ENCODE data around the gene TOGARAM2. TPM values are rescaled to one million over a fixed set of nuclear protein-coding genes. Genes with fewer than 3 reads are reported as not detected.

Gene TOGARAM2
- total RNA-seq, 1 donor from 2014 or later: 15.4 TPM

GRCh38 chr2:29065068-29065811, 84.1 kb downstream of the TOGARAM2 start:
- H3K27ac ChIP-seq: peak overlapping the region; percentile 11
- peaks cover 24% of the 10 kb centered on the region for H3K4me1 ChIP-seq
- no peak for TF ChIP-seq CTCF (IDR thresholded peaks at IDR 0.05)
- no peaks in the 10 kb centered on the region for H3K9me3 ChIP-seq
- no peak overlapping the region for H3K4me3 ChIP-seq
- DNase-seq (no peak), ATAC-seq (no peak)
- intact Hi-C loops (cut with DNase I): no loop called here
- no peaks in the 10 kb centered on the region for H3K27me3 ChIP-seq (ENCODE audit: low read depth)
- no peaks in the 10 kb centered on the region for H3K36me3 ChIP-seq

GRCh38 chr2:29066271-29066860, 85.3 kb downstream of the TOGARAM2 start:
- intact Hi-C loops (cut with DNase I): no loop called here
- ATAC-seq: peak; percentile 54 to 71

GRCh38 chr2:29066997-29067605, 86.0 kb downstream of the TOGARAM2 start:
- H3K9me3 ChIP-seq: no peaks in the 10 kb centered on the region
- H3K4me1 ChIP-seq: peaks cover 24% of the 10 kb centered on the region
- H3K36me3 ChIP-seq: no peaks in the 10 kb centered on the region
- H3K27me3 ChIP-seq (ENCODE audit: low read depth): no peaks in the 10 kb centered on the region
- no peak overlapping the region for H3K4me3 ChIP-seq
- intact Hi-C loops (cut with DNase I): no loop called here
- no peak for TF ChIP-seq CTCF (IDR thresholded peaks at IDR 0.05)
- H3K27ac ChIP-seq: peak overlapping the region; percentile 58
- DNase-seq: peak; percentile 74
- ATAC-seq: peak; percentile 43 to 47

More at GRCh38 chr2:29066271-29066860, 85.3 kb downstream of the TOGARAM2 start:
- H3K4me1 ChIP-seq: peaks cover 24% of the 10 kb centered on the region
- DNase-seq: no peak
- H3K36me3 ChIP-seq: no peaks in the 10 kb centered on the region
- no peak overlapping the region for H3K4me3 ChIP-seq
- no peak for TF ChIP-seq CTCF (IDR thresholded peaks at IDR 0.05)
- peak overlapping the region; percentile 58 for H3K27ac ChIP-seq
- H3K9me3 ChIP-seq: no peaks in the 10 kb centered on the region
- no peaks in the 10 kb centered on the region for H3K27me3 ChIP-seq (ENCODE audit: low read depth)

- H3K4me3 ChIP-seq: no peak overlapping the region
- intact Hi-C loops (cut with DNase I): no loop called here
- H3K4me1 ChIP-seq: peaks cover 19% of the 10 kb centered on the region
- H3K9me3 ChIP-seq: no peaks in the 10 kb centered on the region
- no peak for TF ChIP-seq CTCF (IDR thresholded peaks at IDR 0.05)
- H3K27ac ChIP-seq: no peak overlapping the region
- DNase-seq (peak; percentile 66), ATAC-seq (peak; percentile 32 to 71)
- no peaks in the 10 kb centered on the region for H3K36me3 ChIP-seq
- no peaks in the 10 kb centered on the region for H3K27me3 ChIP-seq (ENCODE audit: low read depth)
These were observed 87.4 kb downstream of the TOGARAM2 start for GRCh38 chr2:29068513-29068912.

- intact Hi-C loops (cut with DNase I): no loop called here
These were observed 89.4 kb downstream of the TOGARAM2 start for GRCh38 chr2:29070526-29070925.

More at GRCh38 chr2:29070526-29070925, 89.4 kb downstream of the TOGARAM2 start:
- H3K27ac ChIP-seq: no peak overlapping the region
- DNase-seq (no peak), ATAC-seq (no peak)
- H3K36me3 ChIP-seq: no peaks in the 10 kb centered on the region
- no peak overlapping the region for H3K4me3 ChIP-seq
- H3K27me3 ChIP-seq (ENCODE audit: low read depth): no peaks in the 10 kb centered on the region
- H3K9me3 ChIP-seq: no peaks in the 10 kb centered on the region
- H3K4me1 ChIP-seq: no peaks in the 10 kb centered on the region
- TF ChIP-seq CTCF (IDR thresholded peaks at IDR 0.05): no peak

All from lower lobe of right lung (tissue), 2 donors.